Adrenal gland (tissue), 5 donors: ENCODE measurements around the gene GNL1.

Experiments used
- CTCF ChIP-seq, 6 experiments: fragments of 450-650 bp in 4 of 6; fragments of 200-600 bp in 2 of 6; sonication (generic) in 1 of 6; IDR thresholded peaks; 1 replicate in 5 of 6; 2 replicates in 1 of 6; pipeline versions ENCODE4 v1.5.1 to v1.8.0; 2016 to 2021; ENCODE audit warnings: antibody characterized with exemption in 6 of 6, mild to moderate bottlenecking in 2 of 6, moderate library complexity in 1 of 6
- POLR2A ChIP-seq, 2 donors: fragments of 450-650 bp; IDR thresholded peaks; one replicate each; pipeline ENCODE4 v1.6.1; 2017; ENCODE audit warnings: antibody characterized with exemption in 2 of 2, mild to moderate bottlenecking in 2 of 2, moderate library complexity in 1 of 2
- donor health status: DM: no; HTN: no; CAD: no.

- TF ChIP-seq CTCF (IDR thresholded peaks at IDR 0.05) (no peak), POLR2A (IDR thresholded peaks at IDR 0.05) (no peak)
Measured at GRCh38 chr6:30570263-30570662, 14.0 kb upstream of the GNL1 start.
